SH-SY5Y (cell line): ENCODE results near the gene PLIN4.

Experiments used
- GATA2 ChIP-seq: IDR thresholded peaks from 2 replicates; pipeline ENCODE4 v1.6.1; 2011; ENCODE audit warnings: mild to moderate bottlenecking, low read depth, low read length
- GATA3 ChIP-seq: IDR thresholded peaks from 2 replicates; pipeline ENCODE4 v1.6.1; 2011; ENCODE audit warnings: low read depth, mild to moderate bottlenecking, low read length, moderate library complexity

DNA sequence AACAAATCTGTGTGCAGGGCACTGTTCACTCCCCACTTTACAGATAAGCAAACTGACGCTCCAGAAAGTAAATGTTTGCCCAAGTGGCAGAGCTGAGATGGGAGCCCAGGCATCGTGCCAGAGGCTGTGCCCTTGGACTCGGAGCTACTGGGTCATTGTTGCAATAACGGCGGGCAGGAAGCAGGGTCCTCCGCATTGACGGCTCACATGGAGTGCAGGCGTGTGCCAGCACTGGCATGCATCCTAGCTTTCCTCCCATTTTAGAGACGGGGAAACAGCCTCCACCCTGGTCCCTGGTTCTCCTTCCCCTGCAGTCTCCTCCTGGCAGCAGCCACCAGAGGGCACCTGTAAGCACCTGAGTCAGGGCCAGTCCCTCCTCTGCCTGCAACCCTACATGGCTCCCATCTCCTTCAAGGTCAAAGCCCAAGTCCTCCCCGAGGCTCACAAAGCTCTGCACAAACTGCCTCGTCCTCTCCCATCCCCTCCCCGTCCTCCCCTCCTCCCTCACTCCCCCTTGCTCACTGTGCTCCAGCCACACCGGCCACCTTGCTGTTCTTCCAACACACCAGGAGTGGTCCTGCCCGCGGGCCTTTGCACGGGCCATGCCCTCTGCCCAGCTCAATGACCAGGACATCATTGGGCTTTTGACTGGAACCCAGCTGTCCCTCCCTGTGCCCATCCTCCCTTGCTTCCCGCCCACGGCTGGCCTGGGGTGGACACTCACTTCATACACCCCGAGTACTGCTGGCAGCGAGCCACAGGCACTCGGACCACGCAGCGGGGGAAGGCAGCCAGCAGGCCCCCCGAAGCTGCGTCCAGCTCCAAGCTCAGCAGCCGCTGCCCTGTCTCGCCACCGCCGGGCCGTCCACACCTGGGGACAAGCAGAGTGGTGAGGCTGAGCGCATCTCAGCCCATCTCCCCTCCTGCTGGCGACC lies 29.3 kb upstream of the PLIN4 start:
- TF ChIP-seq GATA2 (no peak), GATA3 (no peak)
